Natural killer cell (primary cell): ENCODE results near the gene FOLR3. TPM values are rescaled to one million over a fixed set of nuclear protein-coding genes. Genes with fewer than 3 reads are reported as not detected.

Source experiments
- ATAC-seq, 3 donors: fragments of 150-1000 bp in 2 of 3; fragments of 200-7000 bp in 1 of 3; cut with Tn5 transposase; 1 replicate in 1 of 3; 2 replicates in 2 of 3; pipeline ENCODE4 v1.10.0; 2021; ENCODE audit warnings: mild to moderate bottlenecking in 2 of 3, moderate library complexity in 2 of 3
- DNase-seq, 2 donors: peaks; one replicate each; pipeline versions ENCODE4 v3.0.0 to v3.0.0-alpha.2; 2013 to 2021; ENCODE audit warnings: mixed read lengths in 1 of 2
- H3K27ac ChIP-seq: one replicate; pipeline ENCODE4 v1.5.1; 2013; ENCODE audit warnings: mild to moderate bottlenecking, low read length
- H3K27me3 ChIP-seq: one replicate; pipeline ENCODE4 v1.6.1; 2013; ENCODE audit warnings: low read length; ENCODE audit not compliant: control insufficient read depth, insufficient read depth
- H3K36me3 ChIP-seq: one replicate; pipeline ENCODE4 v1.6.1; 2013; ENCODE audit warnings: low read length; ENCODE audit not compliant: control insufficient read depth, insufficient read depth
- H3K4me1 ChIP-seq: one replicate; pipeline ENCODE4 v1.6.1; 2013; ENCODE audit warnings: low read length; ENCODE audit not compliant: control insufficient read depth, insufficient read depth
- H3K4me3 ChIP-seq: one replicate; pipeline ENCODE4 v1.5.1; 2013; ENCODE audit warnings: low read length
- H3K9me3 ChIP-seq: one replicate; pipeline ENCODE4 v1.6.1; 2013; ENCODE audit warnings: low read length; ENCODE audit not compliant: control insufficient read depth, insufficient read depth
- H3K27ac Mint-ChIP-seq, 2 donors: one replicate each; pipeline ENCODE4 v1.8.0; 2022; ENCODE audit warnings: mild to moderate bottlenecking in 2 of 2, mixed read lengths in 2 of 2, moderate library complexity in 1 of 2
- H3K27me3 Mint-ChIP-seq, 2 donors: one replicate each; pipeline ENCODE4 v1.8.0; 2022; ENCODE audit warnings: low read depth in 2 of 2, mixed read lengths in 2 of 2
- H3K36me3 Mint-ChIP-seq: one replicate; pipeline ENCODE4 v1.8.0; 2022; ENCODE audit warnings: mixed read lengths
- H3K4me1 Mint-ChIP-seq, 2 donors: one replicate each; pipeline ENCODE4 v1.8.0; 2022; ENCODE audit warnings: mixed read lengths in 2 of 2
- H3K4me3 Mint-ChIP-seq: one replicate; pipeline ENCODE4 v1.8.0; 2022; ENCODE audit warnings: mild to moderate bottlenecking, moderate library complexity, mixed read lengths
- H3K9me3 Mint-ChIP-seq, 2 donors: one replicate each; pipeline ENCODE4 v1.8.0; 2022; ENCODE audit warnings: mixed read lengths in 2 of 2
- WGBS: methylation state at CpG from one replicate; pipeline ENCODE4 v1.1.7; 2013; ENCODE audit warnings: missing lambda C conversion rate; ENCODE audit not compliant: insufficient coverage; 5-methylcytosine and 5-hydroxymethylcytosine counted together
- intact Hi-C: fragments of 100-400 bp; cut with micrococcal nuclease; formaldehyde crosslinking; loops from one replicate; pipeline ENCODE4 v1.14.2; 2022
- total RNA-seq, 4 donors: library from RNA; stranded (reverse); fragments of 120-200 nt in 1 of 4; gene quantifications; one replicate each; pipeline versions ENCODE4 v1.2.3 to v1.2.4, GENCODE V29; 2013 to 2022
- TF ChIP-seq, protein P1 (sequence below): fragments of 200-600 bp; IDR thresholded peaks from one replicate; pipeline ENCODE4 v1.8.0; 2022; ENCODE audit warnings: antibody characterized with exemption

Gene FOLR3
- total RNA-seq, 3 donors from 2014 or later (not counting 1 experiment from before 2014, with no cell fraction given) = 1.1 TPM; not detected in 2

GRCh38 chr11:72154816-72155215, 19.3 kb downstream of the FOLR3 start:
- Mint-ChIP-seq H3K9me3 (no peaks in the 10 kb centered on the region), H3K4me1 (no peaks in the 10 kb centered on the region), H3K36me3 (no peaks in the 10 kb centered on the region), H3K27me3 (peaks cover 6 to 9% of the 10 kb centered on the region in 2 donors), H3K27ac (no peak overlapping the region), H3K4me3 (no peak overlapping the region)
- TF ChIP-seq, protein P1, sequence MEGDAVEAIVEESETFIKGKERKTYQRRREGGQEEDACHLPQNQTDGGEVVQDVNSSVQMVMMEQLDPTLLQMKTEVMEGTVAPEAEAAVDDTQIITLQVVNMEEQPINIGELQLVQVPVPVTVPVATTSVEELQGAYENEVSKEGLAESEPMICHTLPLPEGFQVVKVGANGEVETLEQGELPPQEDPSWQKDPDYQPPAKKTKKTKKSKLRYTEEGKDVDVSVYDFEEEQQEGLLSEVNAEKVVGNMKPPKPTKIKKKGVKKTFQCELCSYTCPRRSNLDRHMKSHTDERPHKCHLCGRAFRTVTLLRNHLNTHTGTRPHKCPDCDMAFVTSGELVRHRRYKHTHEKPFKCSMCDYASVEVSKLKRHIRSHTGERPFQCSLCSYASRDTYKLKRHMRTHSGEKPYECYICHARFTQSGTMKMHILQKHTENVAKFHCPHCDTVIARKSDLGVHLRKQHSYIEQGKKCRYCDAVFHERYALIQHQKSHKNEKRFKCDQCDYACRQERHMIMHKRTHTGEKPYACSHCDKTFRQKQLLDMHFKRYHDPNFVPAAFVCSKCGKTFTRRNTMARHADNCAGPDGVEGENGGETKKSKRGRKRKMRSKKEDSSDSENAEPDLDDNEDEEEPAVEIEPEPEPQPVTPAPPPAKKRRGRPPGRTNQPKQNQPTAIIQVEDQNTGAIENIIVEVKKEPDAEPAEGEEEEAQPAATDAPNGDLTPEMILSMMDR = no peak
- ATAC-seq = no peak
- Histone ChIP-seq H3K36me3 (no peaks in the 10 kb centered on the region), H3K27me3 (no peaks in the 10 kb centered on the region), H3K4me3 (no peak overlapping the region), H3K4me1 (no peaks in the 10 kb centered on the region), H3K27ac (no peak overlapping the region), H3K9me3 (no peaks in the 10 kb centered on the region)
- DNase-seq = no peak
- 84% methylated on average over 3 of the region's 3 CpGs for WGBS
- intact Hi-C loops = no loop called here

DNA sequence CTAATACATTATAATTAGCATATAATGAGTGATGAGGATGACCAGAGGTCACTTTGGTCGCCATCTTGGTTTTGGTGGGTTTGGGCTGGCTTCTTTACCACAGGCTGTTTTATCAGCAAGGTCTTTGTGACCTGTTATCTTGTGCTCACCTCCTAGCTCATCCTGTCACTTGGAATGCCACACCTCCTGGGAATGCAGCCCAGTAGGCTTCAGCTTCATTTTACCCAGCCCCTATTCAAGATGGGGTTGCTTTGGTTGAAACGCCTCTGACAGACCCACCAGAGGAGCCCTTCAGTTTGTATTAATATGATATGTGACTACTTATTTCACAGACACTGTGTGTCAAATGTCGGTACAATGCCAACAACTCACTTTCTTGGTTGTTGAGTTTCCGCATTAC, 20.2 kb downstream of the FOLR3 start:
- Histone ChIP-seq H3K36me3 (no peaks in the 10 kb centered on the region), H3K9me3 (no peaks in the 10 kb centered on the region), H3K4me3 (no peak overlapping the region), H3K27ac (no peak overlapping the region), H3K27me3 (no peaks in the 10 kb centered on the region), H3K4me1 (no peaks in the 10 kb centered on the region)
- peaks cover 11 to 13% of the 10 kb centered on the region in 2 donors for H3K27me3 Mint-ChIP-seq
- TF ChIP-seq, protein P1 = no peak
- 77% methylated on average over 3 of the region's 4 CpGs for WGBS
- intact Hi-C loops = no loop called here
- no peak overlapping the region for H3K27ac Mint-ChIP-seq
- H3K36me3 Mint-ChIP-seq = no peaks in the 10 kb centered on the region
- no peaks in the 10 kb centered on the region for H3K4me1 Mint-ChIP-seq
- no peak overlapping the region for H3K4me3 Mint-ChIP-seq
- no peak for DNase-seq
- no peak for ATAC-seq
- H3K9me3 Mint-ChIP-seq = no peaks in the 10 kb centered on the region

DNA sequence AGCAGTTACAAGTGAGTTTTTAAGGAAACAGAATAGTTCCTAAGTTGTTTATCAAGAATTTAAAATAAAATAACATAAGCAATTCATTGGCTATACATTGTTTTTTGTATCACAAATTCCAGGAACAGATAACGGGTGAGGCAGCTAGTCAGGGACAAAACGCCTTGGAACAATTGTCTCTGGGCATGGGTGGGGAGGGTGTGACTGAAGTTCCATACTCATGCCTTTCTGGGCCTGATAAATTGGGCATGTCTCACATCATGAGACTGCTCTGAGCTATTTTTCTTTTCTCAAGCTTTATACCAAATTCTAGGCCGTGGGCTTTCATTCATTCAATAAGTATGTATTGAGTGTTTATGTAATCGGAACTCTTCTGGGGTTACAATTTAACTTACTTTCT, 21.6 kb downstream of the FOLR3 start:
- no peak for DNase-seq
- no peaks in the 10 kb centered on the region for H3K4me1 ChIP-seq
- no peak for ATAC-seq
- intact Hi-C loops = no loop called here
- H3K4me3 ChIP-seq = no peak overlapping the region
- Mint-ChIP-seq H3K4me1 (no peaks in the 10 kb centered on the region), H3K27me3 (peaks cover 18 to 21% of the 10 kb centered on the region in 2 donors), H3K27ac (no peak overlapping the region), H3K36me3 (no peaks in the 10 kb centered on the region), H3K4me3 (no peak overlapping the region), H3K9me3 (no peaks in the 10 kb centered on the region)
- WGBS = 100% methylated on average over 2 of the region's 4 CpGs
- no peaks in the 10 kb centered on the region for H3K27me3 ChIP-seq
- TF ChIP-seq, protein P1 = no peak
- H3K27ac ChIP-seq = no peak overlapping the region
- H3K36me3 ChIP-seq = no peaks in the 10 kb centered on the region
- H3K9me3 ChIP-seq = no peaks in the 10 kb centered on the region

DNA sequence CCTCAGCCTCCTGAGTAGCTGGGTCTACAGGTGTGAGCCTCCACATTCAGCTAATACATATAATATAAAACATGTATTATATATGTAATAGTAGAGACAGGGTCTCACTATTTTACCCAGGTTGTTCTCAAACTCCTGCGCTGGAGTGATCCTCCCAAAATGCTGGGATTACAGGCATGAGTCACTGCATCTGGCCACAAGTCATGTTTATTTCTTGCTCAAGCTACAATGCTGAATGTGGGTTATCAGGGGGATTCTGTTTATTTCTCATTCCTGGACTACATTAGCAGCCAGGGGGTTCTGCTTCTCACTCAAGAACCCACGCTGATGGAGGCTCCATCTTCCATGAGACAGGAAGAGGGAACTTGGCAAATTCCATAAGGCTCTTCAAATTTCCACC, 24.8 kb downstream of the FOLR3 start:
- Mint-ChIP-seq H3K36me3 (no peaks in the 10 kb centered on the region), H3K4me1 (no peaks in the 10 kb centered on the region), H3K27ac (no peak overlapping the region), H3K9me3 (no peaks in the 10 kb centered on the region), H3K27me3 (peaks cover 21 to 29% of the 10 kb centered on the region in 2 donors), H3K4me3 (no peak overlapping the region)
- DNase-seq (no peak), ATAC-seq (no peak)
- intact Hi-C loops = no loop called here
- no peaks in the 10 kb centered on the region for H3K36me3 ChIP-seq
- TF ChIP-seq, protein P1 = no peak
- no peaks in the 10 kb centered on the region for H3K9me3 ChIP-seq
- no peaks in the 10 kb centered on the region for H3K4me1 ChIP-seq
- WGBS = 79% methylated on average over 2 of the region's 2 CpGs
- H3K4me3 ChIP-seq = no peak overlapping the region
- no peaks in the 10 kb centered on the region for H3K27me3 ChIP-seq
- H3K27ac ChIP-seq = no peak overlapping the region
